GM12874 (cell line): ENCODE measurements around the gene GJA1.

Experiments
- TF ChIP-seq, protein P1 (sequence below): IDR thresholded peaks from 2 replicates; pipeline ENCODE4 v1.5.1; 2011; ENCODE audit warnings: low read depth, mild to moderate bottlenecking, control low read depth, low read length, moderate library complexity; ENCODE audit not compliant: insufficient read depth

Gene GJA1

GRCh38 chr6:121435444-121436069 lies at the start of gene GJA1:
Gene GJA1, plus strand, starts transcription at chr6:121435646. Its CDS starts 11,202 bp downstream, at chr6:121446848.
- TF ChIP-seq, protein P1, sequence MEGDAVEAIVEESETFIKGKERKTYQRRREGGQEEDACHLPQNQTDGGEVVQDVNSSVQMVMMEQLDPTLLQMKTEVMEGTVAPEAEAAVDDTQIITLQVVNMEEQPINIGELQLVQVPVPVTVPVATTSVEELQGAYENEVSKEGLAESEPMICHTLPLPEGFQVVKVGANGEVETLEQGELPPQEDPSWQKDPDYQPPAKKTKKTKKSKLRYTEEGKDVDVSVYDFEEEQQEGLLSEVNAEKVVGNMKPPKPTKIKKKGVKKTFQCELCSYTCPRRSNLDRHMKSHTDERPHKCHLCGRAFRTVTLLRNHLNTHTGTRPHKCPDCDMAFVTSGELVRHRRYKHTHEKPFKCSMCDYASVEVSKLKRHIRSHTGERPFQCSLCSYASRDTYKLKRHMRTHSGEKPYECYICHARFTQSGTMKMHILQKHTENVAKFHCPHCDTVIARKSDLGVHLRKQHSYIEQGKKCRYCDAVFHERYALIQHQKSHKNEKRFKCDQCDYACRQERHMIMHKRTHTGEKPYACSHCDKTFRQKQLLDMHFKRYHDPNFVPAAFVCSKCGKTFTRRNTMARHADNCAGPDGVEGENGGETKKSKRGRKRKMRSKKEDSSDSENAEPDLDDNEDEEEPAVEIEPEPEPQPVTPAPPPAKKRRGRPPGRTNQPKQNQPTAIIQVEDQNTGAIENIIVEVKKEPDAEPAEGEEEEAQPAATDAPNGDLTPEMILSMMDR: no peak

- TF ChIP-seq, protein P1: no peak
These were observed 46.0 kb upstream of the GJA1 start for GRCh38 chr6:121389419-121389818.

GRCh38 chr6:121393731-121394505 lies 41.5 kb upstream of the GJA1 start:
- TF ChIP-seq, protein P1: no peak

DNA sequence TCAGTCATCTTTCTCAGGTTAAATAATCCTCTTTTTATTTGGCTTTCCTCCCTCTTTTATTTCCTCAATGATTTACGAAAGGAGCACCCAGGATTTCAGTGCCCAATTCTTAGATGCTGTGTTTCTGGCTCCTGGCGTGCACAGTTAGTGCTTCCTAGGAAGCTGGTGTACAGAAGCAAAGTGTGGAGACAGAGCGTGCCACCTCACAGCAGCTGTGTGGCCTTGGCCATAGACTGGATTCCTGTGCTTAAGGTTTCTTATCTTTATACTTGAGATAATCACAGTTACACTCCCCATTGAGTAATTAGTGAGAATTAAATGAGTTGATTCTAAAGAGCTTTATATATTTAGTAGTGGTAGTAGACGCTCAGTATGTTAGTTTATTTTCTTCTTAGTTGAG lies 39.7 kb upstream of the GJA1 start:
- TF ChIP-seq, protein P1: no peak

- TF ChIP-seq, protein P1: no peak
These were observed 37.3 kb upstream of the GJA1 start for GRCh38 chr6:121398127-121398526.

DNA sequence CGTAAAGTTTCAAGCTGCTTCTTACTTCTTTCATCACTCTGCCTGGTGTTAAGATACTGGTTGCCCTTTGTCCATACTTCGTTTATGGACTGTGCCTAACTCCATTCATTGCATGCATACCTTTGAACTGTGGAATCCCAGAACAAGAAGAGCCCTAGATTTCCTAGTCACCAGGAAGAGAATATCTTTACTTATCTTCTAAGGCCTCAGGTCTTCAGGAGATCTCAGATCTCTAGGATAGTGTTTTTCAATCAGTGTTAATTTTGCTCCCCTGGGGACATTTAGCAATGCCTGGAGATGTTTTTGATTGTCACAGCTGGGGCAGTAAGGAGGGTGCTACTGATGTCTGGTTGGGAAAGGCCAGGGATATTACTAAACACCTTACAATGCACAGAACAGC lies 35.5 kb upstream of the GJA1 start:
- TF ChIP-seq, protein P1: no peak

DNA sequence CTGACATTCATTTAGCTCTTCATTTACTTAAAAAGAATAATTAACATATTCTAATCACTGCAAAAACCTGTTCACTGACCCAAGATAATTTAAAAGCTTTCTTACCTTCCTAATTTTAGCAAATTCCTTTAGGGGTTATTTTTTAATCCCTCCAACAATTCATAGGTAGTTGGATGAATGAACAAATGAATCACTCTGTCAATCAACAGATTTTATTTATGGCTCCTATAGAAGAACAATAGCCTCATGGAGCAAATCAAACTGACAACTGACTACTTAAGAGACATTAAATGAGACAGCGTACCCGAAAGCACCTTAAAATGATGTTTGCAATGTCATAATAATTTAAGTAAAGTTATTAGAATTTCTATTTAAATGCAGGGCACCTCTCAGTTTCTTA lies 31.5 kb upstream of the GJA1 start:
- TF ChIP-seq, protein P1: no peak
